Stimulated activated CD4-positive, alpha-beta T cell treated with anti-CD3 and anti-CD28 coated beads, Interleukin-15, amount 100 ng/mL, for 24 hours (primary cell): Measurements from ENCODE around the gene ABCC4.

Source experiments
- DNase-seq: peaks from one replicate; pipeline ENCODE4 v3.0.0-alpha.2; 2020

ABCC4 gene

DNA sequence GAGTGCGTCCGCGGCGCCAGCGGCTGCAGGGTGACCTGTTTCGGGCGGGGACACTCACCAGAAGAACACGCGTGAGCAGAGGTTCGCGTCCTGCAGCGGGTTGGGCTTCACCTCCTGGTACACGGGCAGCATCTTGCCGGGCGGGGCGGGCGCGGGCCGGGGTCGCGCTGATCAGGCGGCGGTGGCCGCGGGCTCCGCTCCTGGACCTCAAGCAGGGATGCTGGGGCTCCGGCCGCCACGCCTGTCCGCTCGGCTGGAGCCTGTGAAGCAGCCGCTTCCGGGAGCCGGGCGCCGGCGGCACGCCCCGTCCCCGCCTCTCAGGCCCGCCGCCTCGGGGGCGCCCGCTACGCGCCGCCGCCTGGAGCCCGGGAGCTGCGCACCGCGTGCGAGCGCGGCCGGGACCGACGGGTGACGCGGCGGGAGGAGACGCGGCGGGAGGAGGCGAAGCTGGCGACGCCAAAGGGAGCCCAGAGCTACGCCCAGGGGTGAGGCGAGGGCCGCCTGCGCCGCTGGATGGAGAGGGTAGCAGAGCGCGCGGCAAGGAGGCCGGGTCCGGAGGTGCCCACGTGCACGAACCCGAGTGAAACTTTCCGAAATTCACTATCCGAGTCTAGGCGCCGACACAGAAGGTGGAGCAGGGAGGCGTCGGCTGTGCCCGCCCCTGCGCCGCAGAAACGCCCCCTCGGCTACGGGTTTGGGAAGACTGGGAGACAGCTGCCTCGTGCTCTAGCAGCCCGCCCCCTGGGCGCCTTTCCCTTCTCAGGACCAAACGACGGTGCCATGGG is at the start of gene ABCC4:
TSS of gene ABCC4 (minus strand) at position 269 of the 785 bp plus-strand sequence. CDS start at position 132, 137 bp downstream.
- DNase-seq, result peak; percentile 75

DNA sequence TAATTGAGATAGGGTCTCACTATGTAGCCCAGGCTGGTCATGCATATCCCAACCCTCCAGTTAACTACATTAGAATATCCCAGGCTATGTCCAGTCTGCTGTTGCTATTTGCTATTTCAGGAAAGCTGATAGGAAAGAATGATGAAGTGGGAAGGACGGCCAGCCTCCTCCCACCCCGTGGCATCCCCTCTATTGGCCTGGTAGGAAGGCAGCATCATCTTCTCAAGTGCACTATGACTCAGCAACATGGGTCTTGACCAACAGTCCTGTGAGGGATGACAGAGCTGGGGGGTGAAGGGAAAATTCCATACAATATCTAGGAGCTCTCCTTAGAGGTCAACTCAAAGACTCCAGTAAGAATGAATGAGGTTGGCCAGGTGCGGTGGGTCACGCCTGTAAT is 48.0 kb upstream of the ABCC4 start:
- no peak for DNase-seq

DNA sequence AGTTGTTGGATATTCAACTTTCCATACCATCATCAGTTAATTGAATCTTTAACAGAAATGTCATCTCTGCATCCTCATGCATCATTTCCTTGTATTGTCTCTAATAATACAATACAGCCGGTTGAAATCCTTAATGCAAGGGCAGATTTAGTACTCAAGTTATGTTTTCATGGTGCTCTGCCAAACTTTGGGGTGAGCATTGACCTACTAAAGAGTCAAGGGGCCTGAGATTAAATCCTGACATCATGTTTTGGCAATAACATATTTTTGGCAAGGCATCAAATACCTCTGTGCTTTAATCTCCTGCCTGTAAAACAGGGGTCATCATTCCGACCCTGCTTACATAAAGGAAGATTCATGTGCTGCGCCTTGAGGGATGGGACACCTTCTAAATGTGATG is 42.7 kb upstream of the ABCC4 start:
- no peak for DNase-seq

DNA sequence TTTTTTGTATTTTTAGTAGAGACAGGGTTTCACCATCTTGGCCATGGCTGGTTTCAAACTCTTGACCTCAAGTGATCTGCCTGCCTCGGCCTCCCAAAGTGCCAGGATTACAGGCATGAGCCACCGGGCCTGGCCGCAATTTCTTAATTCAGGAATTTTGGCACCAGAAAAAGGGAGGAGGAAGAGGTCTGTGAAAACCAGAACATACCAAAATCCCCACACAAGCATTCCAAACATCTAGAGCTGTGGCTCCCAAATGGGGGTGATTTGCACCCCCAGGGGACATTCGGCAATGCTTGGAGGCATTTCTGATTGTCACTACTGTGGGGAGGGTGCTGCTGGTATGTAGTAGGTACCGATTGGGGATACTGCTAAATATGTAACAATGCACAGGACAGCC is 40.2 kb upstream of the ABCC4 start:
- DNase-seq, result no peak

- DNase-seq, result no peak
These were observed 37.7 kb upstream of the ABCC4 start for GRCh38 chr13:95338905-95339304.

DNA sequence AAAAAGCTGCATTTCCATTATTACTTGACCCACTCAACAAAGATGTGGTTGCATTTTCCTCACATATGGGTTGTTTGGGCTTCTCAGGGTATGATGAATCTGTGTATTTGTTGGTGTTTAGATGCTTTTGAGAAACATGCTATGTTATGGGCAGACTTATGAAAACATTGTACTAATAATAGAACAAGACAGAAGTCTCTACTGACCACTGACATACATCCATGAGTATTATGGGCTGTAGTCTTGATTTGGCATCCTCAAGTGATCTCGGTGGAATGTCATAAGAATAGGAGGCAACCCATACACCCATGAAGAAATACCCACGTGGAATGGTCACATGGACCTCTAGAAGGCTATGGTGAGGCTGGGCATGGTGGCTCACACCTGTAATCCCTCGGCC is 36.3 kb upstream of the ABCC4 start:
- no peak for DNase-seq

GRCh38 chr13:95335667-95336066 is 34.4 kb upstream of the ABCC4 start:
- DNase-seq, result no peak

- DNase-seq, result no peak
These were observed 27.1 kb upstream of the ABCC4 start for GRCh38 chr13:95328386-95328785.

DNA sequence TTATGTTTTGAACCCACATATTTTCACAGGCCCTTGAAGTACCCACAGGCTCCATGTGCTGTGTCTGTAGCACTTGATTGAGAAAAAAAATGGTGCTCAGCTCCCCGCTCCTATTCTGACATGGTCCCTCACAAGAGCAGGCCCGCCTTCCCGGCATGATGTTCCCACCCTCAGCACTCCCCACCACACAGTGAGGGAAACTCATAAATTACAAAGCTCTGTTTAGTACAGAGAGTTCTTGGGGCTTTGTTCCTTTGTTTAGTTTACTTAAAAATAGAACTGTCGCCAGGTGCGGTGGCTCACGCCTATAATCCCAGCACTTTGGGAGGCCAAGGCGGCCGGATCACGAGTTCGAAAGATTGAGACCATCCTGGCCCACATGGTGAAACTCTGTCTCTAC is 25.9 kb upstream of the ABCC4 start:
- DNase-seq, result no peak

- no peak for DNase-seq
These were observed 25.4 kb upstream of the ABCC4 start for GRCh38 chr13:95326695-95327094.

DNA sequence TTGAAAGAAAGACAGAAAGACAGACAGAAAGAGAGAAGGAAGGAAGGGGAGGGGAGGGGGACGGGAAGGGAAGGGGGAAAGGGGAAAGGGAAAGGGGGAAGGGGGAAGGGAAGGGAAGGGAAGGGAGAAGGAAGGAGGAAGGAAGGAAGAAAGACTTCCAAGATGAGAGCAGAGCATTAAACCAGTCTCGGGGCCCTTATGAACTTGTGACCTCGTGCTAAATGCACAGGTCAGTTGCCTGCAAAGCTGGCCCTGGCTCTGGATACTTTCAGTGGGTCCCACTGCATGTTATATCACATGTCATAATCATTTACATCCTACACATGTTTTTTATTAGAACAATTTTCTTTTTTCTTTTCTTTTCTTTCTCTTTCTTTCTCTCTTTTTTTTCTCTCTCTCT is 24.2 kb upstream of the ABCC4 start:
- DNase-seq, result no peak

- no peak for DNase-seq
These were observed 22.8 kb upstream of the ABCC4 start for GRCh38 chr13:95323930-95324662.

- no peak for DNase-seq
These were observed 18.5 kb upstream of the ABCC4 start for GRCh38 chr13:95319551-95320274.

DNA sequence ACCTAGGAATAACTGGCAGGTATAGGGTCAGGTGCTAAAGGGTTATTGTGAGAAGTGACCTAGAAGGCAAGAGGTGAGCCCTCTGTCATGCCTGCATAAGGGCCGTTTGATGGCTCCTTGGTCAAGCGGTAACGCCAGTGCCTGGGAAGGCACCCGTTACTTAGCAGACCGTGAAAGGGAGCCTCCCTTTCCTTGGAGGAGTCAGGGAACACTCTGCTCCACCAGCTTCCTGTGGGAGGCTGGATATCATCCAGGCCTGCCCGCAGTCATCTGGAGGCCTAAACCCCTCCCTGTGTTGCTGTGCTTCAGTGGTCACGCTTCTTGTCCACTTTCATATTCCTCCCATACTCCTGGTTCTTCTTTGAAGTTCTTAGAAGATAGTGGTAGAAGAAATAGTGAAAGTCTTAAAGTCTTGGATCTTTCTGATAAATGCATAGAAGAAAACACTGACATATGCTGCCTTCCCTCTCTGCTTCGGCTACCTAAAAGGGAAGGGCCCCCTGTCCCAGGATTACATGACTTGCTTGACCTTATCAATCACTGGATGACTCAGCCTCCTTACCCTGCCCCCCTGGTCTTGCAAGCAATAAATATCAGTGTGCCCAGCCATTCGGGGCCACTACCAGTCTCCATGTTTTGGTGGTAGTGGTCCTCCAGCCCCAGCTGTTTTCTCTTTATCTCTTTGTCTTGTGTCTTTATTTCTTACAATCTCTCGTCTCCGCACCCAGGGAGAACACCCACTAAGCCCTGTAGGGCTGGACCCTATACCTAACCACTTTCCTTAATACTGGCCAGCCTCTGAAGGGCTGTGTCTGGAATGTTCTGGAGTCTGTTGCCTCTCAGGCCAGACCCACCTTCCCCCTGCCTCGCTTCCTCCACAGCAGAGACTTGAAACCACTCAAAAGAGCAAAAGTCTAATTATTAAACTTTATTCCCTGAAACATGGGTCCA is 16.1 kb upstream of the ABCC4 start:
- no peak for DNase-seq

GRCh38 chr13:95315752-95316151 is 14.5 kb upstream of the ABCC4 start:
- no peak for DNase-seq

GRCh38 chr13:95307507-95307906 is 6.3 kb upstream of the ABCC4 start:
- DNase-seq, result no peak

GRCh38 chr13:95304453-95304852 is 3.2 kb upstream of the ABCC4 start:
- DNase-seq, result no peak

DNA sequence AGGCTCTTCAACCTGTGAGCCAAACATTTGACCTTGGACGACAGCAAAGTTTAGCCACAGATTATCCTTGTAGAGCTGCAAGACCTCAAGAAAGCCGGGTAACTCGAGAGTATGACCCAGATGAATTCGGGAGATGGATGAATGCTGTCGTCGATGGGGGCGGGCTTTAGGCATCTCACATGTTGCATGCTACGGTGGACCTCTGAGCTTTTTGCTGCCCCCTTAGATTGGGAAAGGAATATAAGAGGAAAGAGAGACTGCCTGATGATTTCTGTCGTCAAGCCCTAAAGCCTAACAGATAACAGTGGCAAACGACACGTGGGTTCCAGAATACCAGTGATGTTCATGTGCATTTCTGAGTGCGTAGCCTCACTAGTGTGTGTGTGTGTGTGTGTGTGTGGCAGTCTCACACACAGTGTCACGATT is 730 bp upstream of the ABCC4 start:
- DNase-seq, result no peak

GRCh38 chr13:95300625-95301182 is 547 bp downstream of the ABCC4 start:
- peak; percentile 74 for DNase-seq

- peak; percentile 20 for DNase-seq
These were observed 2.2 kb downstream of the ABCC4 start for GRCh38 chr13:95298971-95299621.

- DNase-seq, result no peak
These were observed 2.9 kb downstream of the ABCC4 start for GRCh38 chr13:95298169-95298965.
